WI38 (cell line): Measurements from ENCODE around the gene BCAS3.

Experiments used
- H3K4me3 ChIP-seq: 2 replicates; pipeline ENCODE4 v1.5.1; 2011; ENCODE audit warnings: low read depth, mild to moderate bottlenecking, control low read depth, low read length
- TF ChIP-seq, protein P1 (sequence below): IDR thresholded peaks from 2 replicates; pipeline ENCODE4 v1.5.1; 2012; ENCODE audit warnings: low read depth, mild to moderate bottlenecking, control low read depth, low read length

Gene BCAS3

GRCh38 chr17:61129267-61130254 lies 451.9 kb downstream of the BCAS3 start:
- TF ChIP-seq, protein P1, sequence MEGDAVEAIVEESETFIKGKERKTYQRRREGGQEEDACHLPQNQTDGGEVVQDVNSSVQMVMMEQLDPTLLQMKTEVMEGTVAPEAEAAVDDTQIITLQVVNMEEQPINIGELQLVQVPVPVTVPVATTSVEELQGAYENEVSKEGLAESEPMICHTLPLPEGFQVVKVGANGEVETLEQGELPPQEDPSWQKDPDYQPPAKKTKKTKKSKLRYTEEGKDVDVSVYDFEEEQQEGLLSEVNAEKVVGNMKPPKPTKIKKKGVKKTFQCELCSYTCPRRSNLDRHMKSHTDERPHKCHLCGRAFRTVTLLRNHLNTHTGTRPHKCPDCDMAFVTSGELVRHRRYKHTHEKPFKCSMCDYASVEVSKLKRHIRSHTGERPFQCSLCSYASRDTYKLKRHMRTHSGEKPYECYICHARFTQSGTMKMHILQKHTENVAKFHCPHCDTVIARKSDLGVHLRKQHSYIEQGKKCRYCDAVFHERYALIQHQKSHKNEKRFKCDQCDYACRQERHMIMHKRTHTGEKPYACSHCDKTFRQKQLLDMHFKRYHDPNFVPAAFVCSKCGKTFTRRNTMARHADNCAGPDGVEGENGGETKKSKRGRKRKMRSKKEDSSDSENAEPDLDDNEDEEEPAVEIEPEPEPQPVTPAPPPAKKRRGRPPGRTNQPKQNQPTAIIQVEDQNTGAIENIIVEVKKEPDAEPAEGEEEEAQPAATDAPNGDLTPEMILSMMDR: no peak
- H3K4me3 ChIP-seq: no peak overlapping the region

DNA sequence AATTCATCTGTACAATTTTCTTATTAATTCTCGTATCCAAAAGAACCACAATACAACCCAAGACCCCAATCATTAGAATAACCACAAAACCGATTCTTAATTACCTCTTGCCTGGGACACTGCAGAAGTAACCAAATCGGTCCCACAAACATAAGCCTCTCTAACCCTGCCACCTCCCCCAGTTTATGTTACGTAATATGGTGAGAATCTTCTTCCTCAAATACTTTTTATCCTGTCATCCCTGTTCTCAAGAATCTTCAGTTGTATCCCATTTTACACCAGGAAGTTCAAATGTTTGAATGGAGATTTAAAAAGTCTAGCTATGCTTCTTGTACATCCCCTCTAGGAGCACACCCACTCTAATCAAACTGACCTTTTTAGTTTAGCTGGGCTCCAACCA lies 452.7 kb downstream of the BCAS3 start:
- no peak overlapping the region for H3K4me3 ChIP-seq
- TF ChIP-seq, protein P1: no peak

DNA sequence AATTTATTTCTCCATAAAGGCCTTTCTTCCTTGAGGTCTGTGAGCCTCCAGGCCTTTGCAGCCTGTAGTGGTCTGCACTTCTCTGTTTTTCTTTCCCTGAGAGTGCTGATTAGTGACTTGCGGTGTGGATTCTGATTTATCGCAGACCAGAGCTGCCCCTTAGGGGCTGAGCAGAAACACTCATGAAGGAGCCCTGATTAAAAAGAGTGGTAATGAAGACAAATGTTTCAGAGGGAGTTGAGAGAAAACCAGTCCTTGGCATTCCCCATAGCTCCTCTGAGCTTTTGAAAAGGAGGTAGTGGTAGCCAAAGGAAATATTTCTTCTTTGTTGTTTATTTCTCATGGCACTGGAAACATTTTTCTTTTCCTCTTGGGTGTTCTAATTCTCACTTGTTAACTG lies 453.9 kb downstream of the BCAS3 start:
- H3K4me3 ChIP-seq: no peak overlapping the region
- TF ChIP-seq, protein P1: no peak

DNA sequence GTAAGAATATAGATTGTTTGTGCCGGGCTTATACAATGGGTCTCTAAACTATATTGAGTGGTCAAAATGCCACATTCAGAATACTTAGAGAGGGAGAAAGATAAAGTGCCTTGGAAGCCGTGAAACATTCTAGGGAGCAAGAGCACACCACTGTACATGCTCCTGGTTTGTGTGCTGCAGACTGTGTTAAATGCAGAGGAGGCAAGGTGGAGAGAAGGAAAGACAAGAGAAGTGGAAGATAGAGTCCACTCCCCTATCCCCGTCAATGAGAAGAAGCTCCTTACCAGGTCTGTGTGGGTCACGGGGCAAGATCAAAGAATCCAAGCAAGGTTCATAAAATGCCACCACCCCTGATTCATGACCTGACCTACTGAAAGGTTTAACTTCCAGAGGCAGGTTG lies 454.9 kb downstream of the BCAS3 start:
- TF ChIP-seq, protein P1: no peak
- H3K4me3 ChIP-seq: no peak overlapping the region

GRCh38 chr17:61133853-61134252 lies 456.2 kb downstream of the BCAS3 start:
- TF ChIP-seq, protein P1: no peak
- H3K4me3 ChIP-seq: no peak overlapping the region

- TF ChIP-seq, protein P1: no peak
- peak overlapping the region; percentile 40; the same call in 1 of the 2 replicates for H3K4me3 ChIP-seq
Measured at GRCh38 chr17:61134551-61135235, 457.0 kb downstream of the BCAS3 start.

- peak overlapping the region; percentile 40 for H3K4me3 ChIP-seq
- TF ChIP-seq, protein P1: no peak
Measured at GRCh38 chr17:61135782-61136181, 458.1 kb downstream of the BCAS3 start.
